GM18508 (cell line): ENCODE data around the gene DNAAF3.
"Not testable (repeated sequence)": the region's sequence is repeated elsewhere in the genome, so short reads cannot be mapped to it uniquely, and the experiment has no call there.

Experiments used
- ATAC-seq: cut with Tn5 transposase; IDR thresholded peaks from one replicate; pipeline ENCODE4 v1.9.1; 2021; ENCODE audit warnings: moderate number of reproducible peaks; ENCODE audit not compliant: insufficient read depth, unreplicated experiment

The DNAAF3 gene

DNA sequence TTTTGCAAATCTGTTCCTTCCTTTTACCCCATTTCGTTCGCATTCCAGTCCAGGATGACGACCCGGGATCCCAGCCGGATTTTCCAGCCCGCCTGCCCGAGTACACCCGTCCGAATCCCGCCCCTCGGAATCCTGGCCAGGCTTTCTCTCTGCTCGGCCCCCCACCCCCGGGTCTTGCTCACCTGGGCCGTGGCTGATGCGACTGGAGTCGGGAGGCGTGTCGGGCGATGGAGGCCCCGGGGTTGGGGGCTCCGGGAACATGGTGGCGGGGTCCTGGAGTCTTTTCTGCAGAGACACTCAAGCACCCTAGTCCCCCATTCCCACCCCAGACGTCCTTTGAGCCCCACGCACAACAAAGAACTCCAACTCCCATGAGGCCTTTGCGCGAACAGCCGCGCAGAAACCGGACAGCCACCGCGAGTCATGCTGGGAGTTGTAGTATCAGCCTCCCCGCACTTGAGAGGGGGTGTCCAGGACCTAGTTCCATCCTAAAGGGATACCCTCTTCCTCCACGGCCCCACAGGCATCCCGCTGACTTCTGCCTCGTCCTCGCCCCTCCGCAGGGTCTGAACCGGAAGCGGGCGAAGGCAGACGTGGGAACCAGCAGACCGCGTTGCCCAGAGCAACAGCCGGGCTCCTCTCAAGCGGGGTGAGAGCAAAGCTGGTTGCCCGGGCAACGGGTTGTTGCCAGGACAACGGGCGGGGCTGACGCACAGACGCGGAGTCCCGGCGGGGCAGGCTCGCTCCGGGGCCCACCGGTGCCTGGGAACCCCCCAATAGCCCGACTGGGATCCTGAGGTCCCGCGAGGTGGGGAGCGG is 12.6 kb upstream of the DNAAF3 start:
- no peak for ATAC-seq

DNA sequence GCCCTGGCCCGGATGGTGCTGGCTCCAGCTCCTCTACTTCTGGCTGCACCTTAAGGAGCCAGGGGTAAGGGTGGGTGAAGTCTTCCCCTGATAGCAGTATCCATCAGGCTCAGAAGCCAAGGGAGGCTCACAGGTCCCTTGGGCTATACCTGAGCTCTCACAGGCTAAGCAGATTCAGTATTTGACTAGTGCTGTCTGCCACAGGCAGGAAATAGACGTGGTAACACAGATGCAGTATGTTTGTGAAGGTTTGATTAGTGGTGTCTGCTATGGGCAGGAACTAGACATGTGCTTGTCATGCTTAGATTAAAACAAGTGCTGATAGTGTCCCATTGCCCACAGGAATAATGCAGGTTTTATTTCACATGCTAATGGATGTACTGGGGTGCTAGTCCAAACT is 9.7 kb upstream of the DNAAF3 start:
- ATAC-seq: no peak

DNA sequence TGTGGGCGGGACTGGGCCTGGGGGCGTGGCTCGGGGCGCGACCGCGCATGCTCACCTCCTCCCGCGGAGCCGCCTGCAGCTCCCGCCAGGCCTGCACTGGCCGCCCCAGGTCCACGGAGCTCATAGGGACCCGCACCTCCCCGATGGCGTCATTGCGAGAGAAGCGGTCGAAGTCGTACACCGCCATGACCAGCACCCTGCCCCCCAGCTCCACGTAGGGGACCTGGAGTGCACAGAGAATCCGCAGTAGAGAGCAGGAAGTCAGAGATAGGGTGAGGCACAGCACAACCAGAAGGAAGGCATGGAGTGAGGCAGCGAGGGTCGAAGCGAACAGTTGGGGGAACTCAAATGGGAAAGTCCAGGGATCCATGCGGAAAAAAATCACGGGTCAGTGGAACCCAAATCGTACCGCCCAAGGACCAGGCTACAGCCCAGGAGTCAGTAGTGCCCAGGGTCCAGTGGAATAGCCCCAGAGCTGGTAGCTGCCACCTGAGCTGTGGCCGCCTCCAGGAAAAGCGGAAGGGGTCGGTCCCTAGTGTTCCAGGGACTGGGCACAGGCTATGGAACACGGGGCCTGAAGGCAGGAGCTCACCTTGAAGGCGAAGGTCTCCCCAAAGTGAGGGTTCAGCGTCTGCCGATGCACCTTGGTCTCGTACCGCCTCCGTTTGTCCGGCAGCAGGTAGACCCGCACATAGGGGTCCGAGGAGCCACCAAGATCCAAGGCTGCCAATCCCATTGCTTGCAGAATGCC is 8.9 kb upstream of the DNAAF3 start:
- no peak for ATAC-seq

DNA sequence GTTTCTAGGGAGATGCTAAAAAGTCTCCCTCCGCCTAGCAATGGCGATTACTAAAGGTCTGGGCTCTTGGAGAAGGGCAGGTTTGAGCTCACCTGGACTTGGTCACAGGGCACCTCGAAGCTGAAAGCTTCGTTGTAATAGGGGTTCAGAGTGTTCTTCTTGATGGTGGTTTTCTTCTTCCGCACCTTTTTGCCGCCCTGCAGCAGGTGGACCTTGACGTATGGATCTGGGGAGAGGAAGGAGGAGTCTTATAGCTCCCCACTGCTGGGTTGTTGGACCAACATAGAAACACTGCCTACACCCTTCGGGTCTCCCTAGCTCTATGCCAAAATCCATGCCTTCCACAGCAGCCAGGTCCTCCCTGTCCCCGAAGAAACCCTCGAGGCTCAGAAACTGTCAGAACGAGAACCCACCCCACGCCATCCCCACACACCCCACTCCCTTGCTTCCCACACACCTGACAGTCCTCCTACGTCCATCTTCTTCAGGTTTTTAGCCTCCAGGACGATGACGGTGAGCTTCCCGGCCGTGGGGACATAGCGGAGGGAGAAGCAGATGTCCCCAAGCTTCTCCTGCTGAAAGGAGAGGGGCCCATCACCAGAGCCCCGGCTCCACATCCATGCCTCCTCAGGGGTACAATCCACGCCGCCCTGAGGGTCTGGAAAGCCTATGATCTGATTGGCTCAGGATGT is 8.2 kb upstream of the DNAAF3 start:
- ATAC-seq: no peak

DNA sequence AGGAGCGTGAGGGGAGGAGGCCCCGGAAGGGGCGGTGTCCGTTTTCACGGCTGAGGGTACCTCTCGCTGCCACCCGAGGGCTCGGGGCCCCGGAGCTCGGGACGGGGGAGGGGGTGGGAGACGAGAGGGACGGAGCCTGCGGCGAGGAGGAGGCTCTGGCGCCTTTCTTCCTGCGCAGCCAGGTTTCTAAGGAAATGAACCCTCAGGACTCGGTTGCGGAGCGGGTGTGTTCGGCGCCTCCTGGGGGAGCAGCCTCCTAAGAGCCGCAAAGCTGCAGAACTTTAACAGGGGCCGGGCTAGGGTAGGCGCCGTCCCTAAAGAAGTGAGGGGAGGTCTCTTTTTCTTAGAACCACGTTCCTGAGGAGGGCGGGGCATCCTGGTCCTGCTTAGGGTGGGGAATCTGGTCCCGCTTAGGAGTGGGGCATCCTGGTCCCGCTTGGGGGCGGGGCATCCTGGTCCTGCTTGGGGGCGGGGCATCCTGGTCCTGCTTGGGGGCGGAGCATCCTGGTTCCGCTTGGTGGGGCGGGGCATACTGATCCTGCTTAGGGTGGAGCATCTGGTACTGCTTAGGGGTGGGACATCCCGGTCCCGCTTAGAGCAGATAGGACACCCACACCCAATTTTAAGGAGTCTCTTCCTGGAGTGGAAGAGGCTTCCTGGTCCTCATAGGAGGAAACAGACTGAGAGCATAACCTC is 7.4 kb upstream of the DNAAF3 start:
- no peak for ATAC-seq

DNA sequence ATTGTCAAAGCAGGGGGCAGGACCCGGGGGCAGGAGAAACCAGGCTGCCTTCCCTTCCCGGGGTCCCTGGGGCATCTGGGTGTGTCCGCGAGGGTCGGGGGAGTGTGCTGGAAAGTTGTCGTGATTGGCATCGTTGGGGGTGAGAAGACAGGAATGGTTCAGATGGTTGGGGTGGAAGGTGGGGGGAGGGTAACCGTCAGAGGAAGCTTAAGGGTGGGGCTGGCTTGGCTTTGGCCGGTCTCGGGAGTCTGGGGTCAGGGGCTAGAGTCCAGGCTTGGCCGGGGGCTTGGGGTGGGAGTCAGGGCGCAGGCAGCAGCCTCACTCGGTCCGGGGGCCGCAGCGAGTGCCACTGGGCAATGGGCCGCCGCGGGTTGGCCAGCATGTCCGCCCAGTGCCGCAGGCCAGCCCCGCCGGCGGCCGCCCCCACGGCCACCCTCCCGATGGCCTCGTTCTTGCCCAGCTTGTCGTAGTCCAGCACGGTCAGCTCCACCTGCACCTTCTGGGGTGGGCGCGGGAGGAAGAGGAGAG is 6.8 kb upstream of the DNAAF3 start:
- ATAC-seq: no peak

DNA sequence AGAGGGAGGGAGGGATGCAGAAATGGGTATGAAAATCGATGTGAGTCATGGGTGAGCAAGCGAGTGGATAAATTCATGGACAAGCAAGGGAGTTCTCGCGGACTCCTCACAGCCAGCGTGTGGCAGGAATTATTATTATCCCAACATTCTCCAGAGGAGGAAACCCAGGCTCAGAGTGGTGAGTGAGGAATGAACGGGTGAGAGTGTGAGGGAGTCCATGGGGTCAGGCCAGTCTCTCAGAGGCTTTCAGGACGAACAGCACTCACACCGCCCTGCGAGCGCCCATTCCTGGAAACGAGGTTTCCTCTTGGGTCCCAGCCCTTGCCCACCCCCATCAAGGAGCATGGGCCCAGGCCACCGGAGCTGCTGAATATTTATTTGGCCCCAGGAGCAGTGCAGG is 6.3 kb upstream of the DNAAF3 start:
- ATAC-seq: no peak

DNA sequence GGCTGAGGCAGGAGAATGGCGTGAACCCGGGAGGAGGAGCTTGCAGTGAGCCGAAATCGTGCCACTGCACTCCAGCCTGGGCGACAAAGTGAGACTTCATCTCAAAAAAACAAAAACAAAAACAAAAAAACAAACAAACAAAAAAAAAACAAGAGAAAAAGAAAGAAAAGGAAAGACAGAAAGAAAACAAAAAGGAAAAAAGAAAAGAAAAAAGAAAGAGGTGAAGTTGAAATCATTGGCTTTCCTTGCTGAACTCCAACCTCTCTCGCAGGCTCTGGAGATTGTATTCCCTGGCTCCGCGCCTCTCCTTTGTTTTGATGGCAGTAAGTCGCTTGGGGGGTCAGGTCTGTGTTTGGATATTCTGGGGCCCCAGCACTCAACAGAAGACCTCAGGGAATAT is 5.9 kb upstream of the DNAAF3 start:
- not testable (repeated sequence) for ATAC-seq

DNA sequence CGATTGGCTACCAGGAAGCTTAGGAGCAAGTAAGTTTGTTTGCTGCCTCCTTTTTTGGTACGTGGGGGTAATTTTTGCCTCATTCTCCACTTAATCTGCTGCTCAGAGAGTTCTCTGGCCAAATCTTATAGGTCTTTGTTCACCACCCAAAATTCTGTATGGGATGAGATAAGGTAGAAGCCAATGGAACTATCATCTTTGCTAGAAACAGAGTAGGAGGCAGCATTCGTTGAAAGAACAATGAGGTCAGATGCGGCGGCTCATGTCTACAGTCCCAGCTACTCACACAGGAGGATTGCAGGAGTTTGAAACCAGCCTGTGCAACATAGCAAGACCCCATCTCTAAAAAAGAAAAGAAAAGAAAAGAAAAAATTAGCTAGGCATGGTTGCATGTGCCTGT is 5.0 kb upstream of the DNAAF3 start:
- ATAC-seq: no peak

DNA sequence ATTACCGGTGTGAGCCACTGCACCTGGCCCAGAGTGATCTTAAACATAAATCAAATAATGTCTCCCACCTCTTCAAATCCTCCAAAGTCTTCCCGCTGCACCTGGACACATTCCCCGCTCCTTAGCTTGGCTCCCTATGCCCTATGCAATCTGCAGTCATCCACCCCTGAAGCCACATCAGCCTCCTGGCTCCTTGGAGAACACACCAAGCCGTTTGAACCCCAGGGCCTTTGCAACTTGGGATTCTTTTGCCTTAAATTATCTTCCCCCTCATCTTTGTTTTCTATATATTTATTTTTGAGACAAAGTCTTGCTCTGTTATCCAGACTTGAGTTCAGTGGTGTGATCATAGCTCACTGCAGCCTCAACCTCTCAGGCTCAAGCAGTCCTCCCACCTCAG is 2.7 kb upstream of the DNAAF3 start:
- ATAC-seq: no peak

DNA sequence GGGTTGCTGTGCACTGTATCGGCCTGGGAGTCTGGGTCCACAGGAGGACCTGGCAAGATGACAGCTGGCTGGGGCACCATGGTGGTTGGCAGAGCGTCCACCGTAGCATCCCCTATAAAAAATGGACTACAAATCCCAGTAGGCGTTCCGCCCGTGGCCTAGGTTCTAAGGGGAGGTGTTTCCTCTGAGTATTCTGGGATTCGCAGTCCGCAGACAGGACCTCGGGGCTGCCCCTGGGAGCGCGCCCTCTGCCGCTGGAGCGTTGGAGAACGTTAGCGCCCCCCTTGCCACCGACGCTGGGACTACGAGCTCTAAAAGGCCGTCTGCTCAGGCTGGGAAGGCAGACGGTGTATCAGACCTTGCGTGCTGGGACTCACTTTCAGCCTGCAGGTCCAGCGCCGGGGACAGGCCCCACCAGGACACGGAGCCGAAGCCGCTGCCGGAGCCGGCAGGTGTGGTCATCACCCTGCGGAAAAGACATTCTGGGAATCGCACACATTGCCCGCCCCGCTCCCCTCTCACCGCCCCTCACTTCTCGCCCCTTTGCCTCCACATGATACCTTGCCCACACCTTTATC is 372 bp downstream of the DNAAF3 start:
- ATAC-seq: no peak

DNA sequence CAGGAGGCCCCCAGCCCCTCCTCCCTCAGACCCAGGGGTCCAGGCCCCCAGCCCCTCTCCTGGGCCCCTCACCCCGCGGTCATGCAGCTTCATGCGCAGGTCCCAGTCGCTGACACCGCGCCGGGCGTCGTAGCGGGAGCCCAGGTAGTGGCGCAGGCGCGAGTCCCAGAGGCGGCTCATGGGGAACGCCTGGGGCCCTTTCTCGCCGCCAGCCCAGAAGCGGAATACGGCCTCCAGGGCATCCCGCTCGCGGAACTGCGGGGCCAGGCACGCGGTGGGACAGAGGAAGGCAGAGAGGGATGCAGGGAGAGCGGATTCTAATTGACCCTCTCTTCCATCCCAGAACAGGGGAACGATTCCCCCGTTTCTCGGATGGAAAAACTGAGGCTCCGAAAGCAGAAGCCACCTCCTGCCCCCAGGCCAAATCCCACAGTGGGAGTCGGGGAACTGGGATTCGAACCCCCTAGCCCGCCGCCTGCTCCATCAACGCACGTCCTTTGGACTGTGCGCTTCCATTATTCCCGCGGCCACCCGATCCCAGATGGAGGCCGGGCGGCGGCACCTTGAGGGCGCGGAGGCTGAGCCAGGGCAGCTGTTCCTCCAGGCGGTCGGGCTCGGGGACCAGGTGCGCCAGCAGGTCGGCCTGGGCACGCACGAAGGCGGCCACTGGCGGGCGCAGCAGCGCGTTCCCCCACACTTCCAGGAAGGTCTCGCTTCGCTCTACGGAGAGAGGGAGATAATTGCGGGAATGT is 4.7 kb downstream of the DNAAF3 start:
- no peak for ATAC-seq

DNA sequence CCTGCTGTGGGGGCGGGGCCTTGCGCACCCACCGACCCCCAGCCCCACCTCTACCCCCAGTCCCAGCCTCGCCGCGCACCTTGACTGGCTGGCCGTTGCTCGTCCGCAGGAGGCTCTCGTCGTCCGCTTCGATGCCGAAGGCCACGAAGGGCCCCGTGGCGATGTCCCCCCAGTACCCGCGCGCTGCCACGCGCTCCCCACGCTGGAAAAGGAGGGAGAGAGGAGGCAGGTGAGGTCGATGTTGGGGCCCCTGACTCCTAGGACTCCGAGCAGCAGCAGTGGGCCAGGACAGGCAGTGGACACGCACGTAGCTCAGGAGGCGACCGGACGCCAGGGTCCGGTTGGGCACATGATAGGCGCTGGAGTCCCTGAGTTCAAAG is 5.4 kb downstream of the DNAAF3 start:
- ATAC-seq: no peak

DNA sequence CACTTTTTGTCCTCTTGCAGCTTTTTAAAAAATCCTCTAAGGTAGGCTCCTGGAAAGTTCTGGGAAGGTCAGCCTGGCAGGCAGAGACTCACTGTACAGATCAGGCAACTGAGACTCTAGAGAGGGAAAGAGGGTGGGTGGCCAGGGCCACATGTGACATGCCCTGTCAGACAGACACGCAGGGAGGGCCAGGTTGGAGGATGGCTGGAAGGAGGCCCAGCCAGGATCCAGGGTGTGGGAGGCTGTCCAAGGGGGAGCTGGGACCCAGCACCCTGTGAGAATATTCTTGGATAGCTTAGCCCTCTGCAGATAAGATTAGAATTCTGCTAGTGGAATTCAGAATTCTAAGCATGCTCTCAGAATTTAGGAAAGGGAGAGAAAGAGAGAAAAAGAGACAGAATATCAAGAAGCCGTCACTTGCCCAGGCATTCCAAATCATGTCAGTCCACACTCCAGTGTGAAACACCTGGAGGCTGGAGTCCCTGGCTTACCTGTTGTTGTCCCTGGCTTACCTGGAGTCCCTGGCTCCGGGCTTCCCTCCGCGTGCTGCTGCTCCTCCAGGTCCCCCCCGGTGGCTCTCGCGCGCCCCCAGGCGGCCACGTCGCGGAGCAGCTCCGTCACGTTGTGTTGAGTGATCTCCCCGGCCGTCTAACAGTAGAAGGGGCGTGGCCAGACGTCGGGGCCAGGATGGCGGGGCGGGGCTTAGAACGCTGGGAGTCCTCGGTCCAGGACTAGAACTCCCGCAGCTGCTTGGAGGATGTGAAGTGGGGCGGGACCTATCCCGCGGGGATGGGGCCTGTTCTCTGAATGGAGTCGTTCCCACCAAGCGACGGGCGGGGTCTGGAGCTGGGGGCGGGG is 6.1 kb downstream of the DNAAF3 start:
- ATAC-seq: no peak

DNA sequence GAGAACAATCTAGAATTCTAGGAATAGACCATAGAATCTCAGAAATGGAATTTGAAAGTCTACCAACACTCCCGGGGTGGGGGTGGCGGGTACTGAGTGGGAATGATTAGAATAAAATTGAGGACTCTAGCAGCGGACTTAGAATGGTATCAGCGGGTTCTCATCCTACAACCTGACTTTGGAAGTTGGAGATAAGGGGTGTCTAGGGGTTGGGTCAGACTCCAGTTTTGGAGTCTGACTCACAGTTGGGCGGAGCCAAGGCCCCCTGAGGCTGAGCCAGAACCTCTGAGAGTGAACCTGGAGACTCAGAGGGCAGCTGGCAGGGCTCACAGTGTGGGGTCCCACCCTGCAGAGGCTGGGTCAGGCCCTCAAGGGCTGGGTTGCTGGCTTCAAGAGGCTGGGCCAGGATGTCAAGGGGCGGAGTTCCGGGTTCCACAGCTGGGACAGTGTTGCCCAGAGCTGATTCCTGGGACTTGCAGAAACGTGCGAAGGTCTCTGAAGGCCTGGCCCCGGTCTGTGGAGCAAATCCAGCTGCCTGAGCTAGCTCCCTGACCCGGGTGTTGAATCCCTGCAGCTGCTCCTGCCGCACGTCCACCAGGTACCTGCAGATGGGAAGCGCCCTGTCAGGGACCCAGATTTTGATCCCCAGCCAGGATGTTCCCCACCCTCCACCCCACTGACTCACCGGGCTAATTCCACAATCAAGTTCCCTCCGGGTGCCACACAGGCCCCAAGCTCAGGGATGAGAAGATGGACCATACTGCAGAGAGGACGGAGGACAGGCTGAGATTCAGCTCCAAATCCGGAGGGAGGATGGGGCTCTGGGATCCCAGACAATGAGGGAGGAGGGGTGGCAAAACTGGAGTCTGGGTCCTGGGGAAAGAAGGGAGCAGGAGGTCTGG is 7.3 kb downstream of the DNAAF3 start:
- no peak for ATAC-seq

DNA sequence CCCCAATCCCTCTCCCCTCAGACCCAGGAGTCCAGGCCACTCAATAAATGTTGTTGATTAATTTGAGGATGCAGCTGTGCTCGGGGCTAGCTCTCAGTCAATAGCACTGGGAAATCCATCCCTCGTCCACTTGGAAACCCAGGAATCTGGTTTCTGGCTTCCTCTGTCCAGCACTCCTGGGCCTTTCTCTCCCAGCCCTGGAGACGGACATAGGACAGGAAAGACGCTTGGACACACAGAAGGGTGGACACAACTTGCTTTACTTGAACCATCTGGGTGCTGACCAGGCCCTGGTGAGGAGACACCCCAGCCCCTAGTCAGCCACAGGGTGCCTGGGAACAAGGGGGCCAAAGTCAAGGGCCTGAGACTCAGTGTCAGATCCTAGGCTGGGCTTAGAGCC is 8.0 kb downstream of the DNAAF3 start:
- no peak for ATAC-seq

DNA sequence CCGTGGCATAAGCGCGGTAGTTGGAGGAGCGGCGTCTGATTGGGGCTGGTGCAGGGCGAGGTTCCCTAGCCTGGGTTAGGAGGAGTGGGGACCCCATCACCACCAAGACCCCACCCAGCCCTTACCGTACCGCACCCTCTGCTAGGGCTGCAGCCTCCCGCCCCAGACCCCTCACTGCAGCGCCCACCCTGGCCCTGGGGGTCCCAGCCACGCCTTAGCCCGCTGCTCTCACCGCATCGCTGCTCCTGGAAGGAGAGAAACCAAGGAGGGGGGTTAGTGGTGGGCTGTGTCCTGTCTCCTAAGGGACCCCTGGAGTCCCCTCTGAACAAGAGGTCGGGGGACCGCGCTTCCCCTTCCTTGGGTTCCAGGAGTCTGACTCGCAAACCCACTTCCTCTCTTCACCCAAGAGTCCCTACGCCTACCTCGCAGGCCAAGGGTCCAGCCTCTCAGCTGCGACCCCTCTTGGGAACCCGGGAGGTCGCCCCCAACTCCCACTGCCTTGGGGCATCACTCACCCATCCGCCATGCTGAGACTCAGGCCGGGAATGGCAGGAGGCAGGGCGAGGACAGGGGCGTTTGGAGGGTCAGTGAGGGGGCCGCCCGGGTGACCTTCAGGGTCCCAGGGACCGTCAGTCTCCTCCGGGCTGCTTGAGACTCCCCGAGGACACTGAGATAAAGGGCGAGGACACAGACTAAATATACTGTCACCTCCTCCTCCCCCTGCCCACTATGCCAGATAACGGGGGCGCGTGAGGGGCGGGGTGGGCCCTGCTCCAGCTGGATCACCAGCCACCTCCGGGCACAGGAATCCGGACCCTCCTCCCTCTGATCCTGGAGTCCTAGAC is 9.1 kb downstream of the DNAAF3 start, which contains the start of gene TNNI3:
TNNI3 (minus strand) TSS at position 669 of the 845 bp plus-strand sequence; CDS start at position 526, 143 bp downstream.
- no peak for ATAC-seq
